HUES64 (cell line): ENCODE measurements around the gene FAM53B.

ENCODE experiments used
- H3K27ac ChIP-seq: 2 replicates; pipeline ENCODE4 v1.7.0; 2013; ENCODE audit warnings: low read depth, low read length, inconsistent platforms
- H3K27me3 ChIP-seq: 2 replicates; pipeline ENCODE4 v1.6.1; 2013; ENCODE audit warnings: mild to moderate bottlenecking, low read length; ENCODE audit not compliant: insufficient read depth
- H3K36me3 ChIP-seq: 2 replicates; pipeline ENCODE4 v1.6.1; 2013; ENCODE audit warnings: mild to moderate bottlenecking, low read length; ENCODE audit not compliant: insufficient read depth
- H3K4me1 ChIP-seq: 2 replicates; pipeline ENCODE4 v1.6.1; 2013; ENCODE audit warnings: mild to moderate bottlenecking, low read length, moderate library complexity; ENCODE audit not compliant: insufficient read depth
- H3K4me3 ChIP-seq: 2 replicates; pipeline ENCODE4 v1.5.1; 2013; ENCODE audit warnings: mild to moderate bottlenecking, low read length, moderate library complexity
- H3K9ac ChIP-seq: 2 replicates; pipeline ENCODE4 v1.6.1; 2013; ENCODE audit warnings: mild to moderate bottlenecking, low read depth, low read length
- H3K9me3 ChIP-seq: 2 replicates; pipeline ENCODE4 v1.6.1; 2013; ENCODE audit warnings: low read depth, low read length; ENCODE audit not compliant: insufficient read depth
- WGBS: fragments of 150-250, 120-280 bp; methylation state at CpG from one replicate; pipeline ENCODE4 v1.1.7; 2013; ENCODE audit warnings: missing lambda C conversion rate; 5-methylcytosine and 5-hydroxymethylcytosine counted together

FAM53B gene

GRCh38 chr10:124648131-124648475 lies 96.1 kb downstream of the FAM53B start:
- Histone ChIP-seq H3K27me3 (no peaks in the 10 kb centered on the region), H3K9ac (no peak overlapping the region), H3K27ac (no peak overlapping the region)

GRCh38 chr10:124647421-124648130 lies 96.6 kb downstream of the FAM53B start:
- Histone ChIP-seq H3K4me1 (peaks cover 10% of the 10 kb centered on the region), H3K36me3 (no peaks in the 10 kb centered on the region), H3K9me3 (no peaks in the 10 kb centered on the region), H3K27me3 (no peaks in the 10 kb centered on the region), H3K9ac (no peak overlapping the region), H3K4me3 (no peak overlapping the region), H3K27ac (no peak overlapping the region)
- WGBS: 87% methylated on average over 9 of the region's 9 CpGs

More at GRCh38 chr10:124648131-124648475, 96.1 kb downstream of the FAM53B start:
- Histone ChIP-seq H3K4me3 (no peak overlapping the region), H3K36me3 (no peaks in the 10 kb centered on the region), H3K9me3 (no peaks in the 10 kb centered on the region), H3K4me1 (peaks cover 10% of the 10 kb centered on the region)
- 93% methylated on average over 6 of the region's 7 CpGs for WGBS

- H3K4me1 ChIP-seq: peaks cover 10% of the 10 kb centered on the region
- H3K36me3 ChIP-seq: no peaks in the 10 kb centered on the region
- H3K9me3 ChIP-seq: no peaks in the 10 kb centered on the region
- H3K27me3 ChIP-seq: no peaks in the 10 kb centered on the region
- H3K27ac ChIP-seq: no peak overlapping the region
- 96% methylated on average over 19 of the region's 19 CpGs for WGBS
- H3K9ac ChIP-seq: no peak overlapping the region
- H3K4me3 ChIP-seq: no peak overlapping the region
Measured at GRCh38 chr10:124646483-124647352, 97.5 kb downstream of the FAM53B start.

GRCh38 chr10:124645467-124646095 lies 98.6 kb downstream of the FAM53B start:
- Histone ChIP-seq H3K27me3 (no peaks in the 10 kb centered on the region), H3K9me3 (no peaks in the 10 kb centered on the region), H3K4me3 (no peak overlapping the region), H3K4me1 (peaks cover 1% of the 10 kb centered on the region; the same call in 1 of the 2 replicates), H3K36me3 (no peaks in the 10 kb centered on the region), H3K27ac (no peak overlapping the region), H3K9ac (no peak overlapping the region)
- WGBS: 92% methylated on average over 13 of the region's 13 CpGs

- Histone ChIP-seq H3K27ac (no peak overlapping the region), H3K36me3 (no peaks in the 10 kb centered on the region), H3K27me3 (no peaks in the 10 kb centered on the region), H3K9ac (no peak overlapping the region), H3K9me3 (no peaks in the 10 kb centered on the region), H3K4me3 (no peak overlapping the region), H3K4me1 (no peaks in the 10 kb centered on the region; the same call in 1 of the 2 replicates)
- WGBS: 93% methylated on average over 10 of the region's 10 CpGs
Measured at GRCh38 chr10:124644771-124645415, 99.3 kb downstream of the FAM53B start.

- Histone ChIP-seq H3K4me1 (no peaks in the 10 kb centered on the region; the same call in 1 of the 2 replicates), H3K27ac (no peak overlapping the region), H3K36me3 (no peaks in the 10 kb centered on the region), H3K9me3 (no peaks in the 10 kb centered on the region), H3K9ac (no peak overlapping the region), H3K27me3 (no peaks in the 10 kb centered on the region), H3K4me3 (no peak overlapping the region)
- WGBS: 90% methylated on average over 4 of the region's 4 CpGs
Measured at GRCh38 chr10:124644236-124644635, 99.9 kb downstream of the FAM53B start.

GRCh38 chr10:124643330-124644009 lies 100.7 kb downstream of the FAM53B start:
- H3K27me3 ChIP-seq: no peaks in the 10 kb centered on the region
- WGBS: 92% methylated on average over 30 of the region's 30 CpGs
- no peak overlapping the region for H3K4me3 ChIP-seq
- H3K27ac ChIP-seq: no peak overlapping the region
- no peak overlapping the region for H3K9ac ChIP-seq
- H3K36me3 ChIP-seq: no peaks in the 10 kb centered on the region
- H3K9me3 ChIP-seq: no peaks in the 10 kb centered on the region
- H3K4me1 ChIP-seq: no peaks in the 10 kb centered on the region

- Histone ChIP-seq H3K27ac (no peak overlapping the region), H3K9ac (no peak overlapping the region), H3K4me1 (no peaks in the 10 kb centered on the region), H3K27me3 (no peaks in the 10 kb centered on the region), H3K36me3 (no peaks in the 10 kb centered on the region), H3K9me3 (no peaks in the 10 kb centered on the region), H3K4me3 (no peak overlapping the region)
- 94% methylated on average over 20 of the region's 20 CpGs for WGBS
Measured at GRCh38 chr10:124642088-124642710, 102.0 kb downstream of the FAM53B start.

- H3K4me3 ChIP-seq: no peak overlapping the region
- no peaks in the 10 kb centered on the region for H3K27me3 ChIP-seq
- 85% methylated on average over 15 of the region's 15 CpGs for whole genome bisulfite sequencing
- H3K36me3 ChIP-seq: no peaks in the 10 kb centered on the region
- no peaks in the 10 kb centered on the region for H3K4me1 ChIP-seq
- no peak overlapping the region for H3K27ac ChIP-seq
- no peaks in the 10 kb centered on the region for H3K9me3 ChIP-seq
- H3K9ac ChIP-seq: no peak overlapping the region
Measured at GRCh38 chr10:124641282-124642087, 102.7 kb downstream of the FAM53B start.
